ENCODE results near the gene MRC1.

MRC1 gene

DNA sequence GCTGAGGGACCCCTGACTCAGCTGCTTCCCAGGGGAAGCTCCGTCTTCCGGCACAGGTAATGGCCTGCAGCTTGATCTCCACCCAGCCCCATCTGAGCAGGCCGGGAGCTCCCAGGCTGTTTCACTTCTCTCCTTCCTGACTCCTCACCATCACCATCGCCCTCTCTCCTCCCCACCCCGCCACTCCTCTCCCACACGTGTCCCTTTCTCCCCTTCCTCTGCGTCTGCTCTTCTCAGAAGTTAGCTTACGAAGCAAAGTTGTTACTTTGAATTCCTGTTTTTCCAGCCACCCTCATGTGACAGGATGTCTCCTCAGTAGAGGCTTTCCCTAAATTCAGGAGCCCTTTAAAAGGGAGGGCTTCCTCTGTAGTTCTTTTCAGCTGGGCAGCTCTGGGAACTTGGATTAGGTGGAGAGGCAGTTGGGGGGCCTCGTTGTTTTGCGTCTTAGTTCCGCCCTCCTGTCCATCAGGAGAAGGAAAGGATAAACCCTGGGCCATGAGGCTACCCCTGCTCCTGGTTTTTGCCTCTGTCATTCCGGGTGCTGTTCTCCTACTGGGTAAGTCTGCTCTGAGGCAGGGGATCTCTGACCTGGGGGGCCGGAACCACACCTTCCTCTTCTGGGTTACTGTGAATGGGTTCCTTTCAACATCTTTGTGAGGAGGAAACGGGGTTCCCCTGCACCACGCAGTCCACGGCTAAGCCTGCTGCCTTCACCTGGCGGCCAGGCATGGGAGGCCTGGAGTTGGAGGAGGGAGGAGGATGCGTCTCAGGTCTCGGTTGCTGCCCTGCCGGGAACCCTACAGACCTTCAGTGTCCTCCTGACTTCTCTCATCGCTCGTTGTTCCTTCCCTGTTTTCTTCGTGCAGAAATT lies at the start of gene MRC1:
Gene MRC1 (plus strand): TSS at position 378 of the 871 bp plus-strand sequence. CDS start 118 bp downstream, at position 496.
- Histone ChIP-seq H4K20me1 (ENCODE audit: insufficient read depth, low read length) (no peaks in the 10 kb centered on the region), H3K36me3 (ENCODE audit: insufficient read depth, low read length) (no peaks in the 10 kb centered on the region), H3K27me3 (ENCODE audit: insufficient read depth, low read length) (peaks cover 3% of the 10 kb centered on the region; the same call in 1 of the 2 replicates), H3F3A (ENCODE audit: insufficient read depth, low read length) (no peaks in the 10 kb centered on the region), H3K4me1 (ENCODE audit: insufficient read depth, low read length, severe bottlenecking) (no peaks in the 10 kb centered on the region), H3K27ac (ENCODE audit: low read depth, low read length, poor library complexity, severe bottlenecking) (no peak within 1 kb of the TSS), H3K4me2 (ENCODE audit: low read length) (no peak within 1 kb of the TSS), H3K79me2 (ENCODE audit: insufficient read depth, low read length) (no peaks in the 10 kb centered on the region), H3K9ac (ENCODE audit: low read length) (no peak within 1 kb of the TSS), H3K9me2 (ENCODE audit: low read depth, low read length) (no peaks in the 10 kb centered on the region), H3K9me3 (ENCODE audit: low read length) (0 out of 2 replicates have a peak, but pooled peaks cover 2% of the 10 kb centered on the region), H2AFZ (ENCODE audit: low read length) (no peak within 1 kb of the TSS), H3K4me3 (ENCODE audit: low read depth, low read length, poor library complexity, severe bottlenecking) (no peak within 1 kb of the TSS)
- no peak for TF ChIP-seq EZH2 (IDR thresholded peaks at IDR 0.05; ENCODE audit: borderline replicate concordance, low read length)
- no peak for TF ChIP-seq CTCF (IDR thresholded peaks at IDR 0.05; ENCODE audit: low read length)

DNA sequence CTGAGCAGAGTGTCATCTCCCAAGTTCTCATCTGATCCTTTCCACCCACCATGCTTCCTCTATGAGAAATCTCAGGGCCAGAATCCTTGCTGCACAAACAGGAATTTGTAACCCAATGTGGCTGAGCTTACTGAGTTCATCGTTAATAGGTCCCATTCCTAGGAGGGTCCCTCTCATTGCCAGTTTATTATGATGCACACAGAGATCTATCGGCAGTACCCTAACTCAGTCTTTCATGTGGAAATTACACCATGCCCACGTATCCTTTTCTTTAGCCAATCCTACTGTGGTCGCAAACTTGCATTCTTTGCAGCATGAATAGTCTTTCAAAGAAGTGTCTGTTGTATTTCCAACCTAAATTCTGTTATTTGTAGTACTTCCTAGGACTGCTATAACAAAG lies 45.0 kb upstream of the MRC1 start:
- Histone ChIP-seq H3K9ac (ENCODE audit: low read length) (no peak overlapping the region), H3K9me3 (ENCODE audit: low read length) (no peaks in the 10 kb centered on the region), H2AFZ (ENCODE audit: low read length) (no peak overlapping the region), H3F3A (ENCODE audit: insufficient read depth, low read length) (no peaks in the 10 kb centered on the region), H3K79me2 (ENCODE audit: insufficient read depth, low read length) (no peaks in the 10 kb centered on the region), H3K27me3 (ENCODE audit: insufficient read depth, low read length) (no peaks in the 10 kb centered on the region), H3K36me3 (ENCODE audit: insufficient read depth, low read length) (no peaks in the 10 kb centered on the region), H3K4me2 (ENCODE audit: low read length) (no peak overlapping the region), H3K27ac (ENCODE audit: low read depth, low read length, poor library complexity, severe bottlenecking) (no peak overlapping the region), H4K20me1 (ENCODE audit: insufficient read depth, low read length) (no peaks in the 10 kb centered on the region), H3K4me3 (ENCODE audit: low read depth, low read length, poor library complexity, severe bottlenecking) (no peak overlapping the region), H3K9me2 (ENCODE audit: low read depth, low read length) (no peaks in the 10 kb centered on the region), H3K4me1 (ENCODE audit: insufficient read depth, low read length, severe bottlenecking) (no peaks in the 10 kb centered on the region)
- TF ChIP-seq CTCF (IDR thresholded peaks at IDR 0.05; ENCODE audit: low read length): no peak
- no peak for TF ChIP-seq EZH2 (IDR thresholded peaks at IDR 0.05; ENCODE audit: borderline replicate concordance, low read length)

GRCh38 chr10:17765602-17766001 lies 43.5 kb upstream of the MRC1 start:
- Histone ChIP-seq H3K9me2 (ENCODE audit: low read depth, low read length) (no peaks in the 10 kb centered on the region), H3K9me3 (ENCODE audit: low read length) (no peaks in the 10 kb centered on the region), H3K27me3 (ENCODE audit: insufficient read depth, low read length) (no peaks in the 10 kb centered on the region), H2AFZ (ENCODE audit: low read length) (no peak overlapping the region), H3K27ac (ENCODE audit: low read depth, low read length, poor library complexity, severe bottlenecking) (no peak overlapping the region), H3K4me1 (ENCODE audit: insufficient read depth, low read length, severe bottlenecking) (no peaks in the 10 kb centered on the region), H3K4me2 (ENCODE audit: low read length) (no peak overlapping the region), H3K4me3 (ENCODE audit: low read depth, low read length, poor library complexity, severe bottlenecking) (no peak overlapping the region), H3K9ac (ENCODE audit: low read length) (no peak overlapping the region), H3K36me3 (ENCODE audit: insufficient read depth, low read length) (no peaks in the 10 kb centered on the region), H3F3A (ENCODE audit: insufficient read depth, low read length) (no peaks in the 10 kb centered on the region), H4K20me1 (ENCODE audit: insufficient read depth, low read length) (no peaks in the 10 kb centered on the region), H3K79me2 (ENCODE audit: insufficient read depth, low read length) (no peaks in the 10 kb centered on the region)
- TF ChIP-seq CTCF (IDR thresholded peaks at IDR 0.05; ENCODE audit: low read length): no peak
- TF ChIP-seq EZH2 (IDR thresholded peaks at IDR 0.05; ENCODE audit: borderline replicate concordance, low read length): no peak

Data from OCI-LY1 (cell line).